ENCODE results near the gene GNGT2. TPM values are rescaled to one million over a fixed set of nuclear protein-coding genes. Genes with fewer than 3 reads are reported as not detected.

Gene GNGT2
- polyA plus RNA-seq, 1 donor from 2014 or later, result not detected

GRCh38 chr17:49254066-49254465, 43.7 kb upstream of the GNGT2 start:
- no peak overlapping the region for H3K9ac ChIP-seq (ENCODE audit: low read length)
- H2AFZ ChIP-seq (ENCODE audit: low read depth, low read length), result no peak overlapping the region
- no peaks in the 10 kb centered on the region for H3K9me3 ChIP-seq (ENCODE audit: low read length)
- H4K20me1 ChIP-seq (ENCODE audit: insufficient read depth), result no peaks in the 10 kb centered on the region
- H3K9me2 ChIP-seq (ENCODE audit: insufficient read depth, low read length), result no peaks in the 10 kb centered on the region
- H3K27ac ChIP-seq (ENCODE audit: low read length), result no peak overlapping the region
- no peak overlapping the region for H3K4me2 ChIP-seq (ENCODE audit: low read length)
- H3K36me3 ChIP-seq (ENCODE audit: insufficient read depth, low read length), result no peaks in the 10 kb centered on the region
- no peak for TF ChIP-seq SMC3 (conservative IDR thresholded peaks at IDR 0.05; ENCODE audit: poor library complexity)
- TF ChIP-seq EZH2 (IDR thresholded peaks at IDR 0.05; ENCODE audit: borderline replicate concordance, insufficient read depth, low read length, poor library complexity, severe bottlenecking), result no peak
- no peak for TF ChIP-seq RAD21 (conservative IDR thresholded peaks at IDR 0.05)
- TF ChIP-seq POLR2AphosphoS5 (IDR thresholded peaks at IDR 0.05), result no peak
- no peak for TF ChIP-seq CTCF (IDR thresholded peaks at IDR 0.05; ENCODE audit: poor library complexity, severe bottlenecking)
- no peak for TF ChIP-seq MXI1 (conservative IDR thresholded peaks at IDR 0.05; ENCODE audit: poor library complexity, severe bottlenecking)
- TF ChIP-seq TAF1 (IDR thresholded peaks at IDR 0.05; ENCODE audit: low read depth), result no peak
- no peak for TF ChIP-seq REST (IDR thresholded peaks at IDR 0.05; ENCODE audit: borderline replicate concordance)
- H3F3A ChIP-seq (ENCODE audit: insufficient read depth, low read length, poor library complexity, severe bottlenecking), result no peaks in the 10 kb centered on the region
- H3K4me3 ChIP-seq (ENCODE audit: low read length), result no peak overlapping the region
- H3K27me3 ChIP-seq (ENCODE audit: insufficient read depth, low read depth, low read length), result no peaks in the 10 kb centered on the region
- no peaks in the 10 kb centered on the region for H3K79me2 ChIP-seq (replicated peaks; ENCODE audit: insufficient read depth, low read length)

DNA sequence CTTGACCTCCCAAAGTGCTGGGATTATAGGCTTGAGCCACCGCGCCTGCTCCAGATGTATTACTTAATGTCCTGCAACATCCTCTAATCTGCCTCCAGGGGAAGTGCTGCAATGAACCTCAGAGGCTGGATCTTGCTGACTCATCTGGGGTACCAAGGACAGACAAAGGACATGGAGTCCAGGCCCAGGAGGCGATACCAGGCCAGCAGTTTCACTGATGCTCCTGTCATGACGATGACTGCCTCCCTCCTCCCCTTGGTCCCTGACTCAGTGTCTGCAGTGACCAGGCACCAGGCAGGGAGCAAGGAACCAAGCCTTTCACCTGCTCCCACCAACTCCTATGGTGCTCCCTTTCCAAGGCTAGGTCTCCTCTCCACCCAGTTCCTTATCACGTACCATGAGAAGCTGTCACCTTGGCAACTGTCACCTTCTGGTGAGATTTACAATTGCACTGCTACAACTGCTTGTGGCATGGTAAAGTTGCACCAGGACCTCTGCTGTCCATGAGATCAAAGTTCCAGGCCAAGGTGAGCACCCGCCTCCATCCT, 41.8 kb upstream of the GNGT2 start:
- Histone ChIP-seq H3F3A (ENCODE audit: insufficient read depth, low read length, poor library complexity, severe bottlenecking) (no peaks in the 10 kb centered on the region), H3K79me2 (replicated peaks; ENCODE audit: insufficient read depth, low read length) (no peaks in the 10 kb centered on the region), H3K9me3 (ENCODE audit: low read length) (no peaks in the 10 kb centered on the region), H3K36me3 (ENCODE audit: insufficient read depth, low read length) (no peaks in the 10 kb centered on the region), H3K4me3 (ENCODE audit: low read length) (no peak overlapping the region), H3K9me2 (ENCODE audit: insufficient read depth, low read length) (no peaks in the 10 kb centered on the region), H3K9ac (ENCODE audit: low read length) (no peak overlapping the region), H3K27me3 (ENCODE audit: insufficient read depth, low read depth, low read length) (no peaks in the 10 kb centered on the region), H3K4me2 (ENCODE audit: low read length) (no peak overlapping the region), H2AFZ (ENCODE audit: low read depth, low read length) (no peak overlapping the region), H4K20me1 (ENCODE audit: insufficient read depth) (no peaks in the 10 kb centered on the region), H3K27ac (ENCODE audit: low read length) (no peak overlapping the region)
- TF ChIP-seq TAF1 (IDR thresholded peaks at IDR 0.05; ENCODE audit: low read depth) (no peak), REST (IDR thresholded peaks at IDR 0.05; ENCODE audit: borderline replicate concordance) (no peak), EZH2 (IDR thresholded peaks at IDR 0.05; ENCODE audit: borderline replicate concordance, insufficient read depth, low read length, poor library complexity, severe bottlenecking) (no peak), POLR2AphosphoS5 (IDR thresholded peaks at IDR 0.05) (no peak), MXI1 (conservative IDR thresholded peaks at IDR 0.05; ENCODE audit: poor library complexity, severe bottlenecking) (no peak), CTCF (IDR thresholded peaks at IDR 0.05; ENCODE audit: poor library complexity, severe bottlenecking) (no peak), SMC3 (conservative IDR thresholded peaks at IDR 0.05; ENCODE audit: poor library complexity) (no peak), RAD21 (conservative IDR thresholded peaks at IDR 0.05) (no peak), EP300 (conservative IDR thresholded peaks at IDR 0.05; ENCODE audit: poor library complexity, severe bottlenecking) (no peak)

Data from neural cell (in vitro differentiated cells).